IMR-90 (cell line): Measurements from ENCODE around the gene CREG1. TPM values are rescaled to one million over a fixed set of nuclear protein-coding genes. Genes with fewer than 3 reads are reported as not detected.

Experiments
- ATAC-seq: fragments of 200-7000 bp; cut with Tn5 transposase; 2 replicates; pipeline ENCODE4 v1.9.1; 2020; ENCODE audit warnings: low read depth, mild to moderate bottlenecking, moderate library complexity
- BruUV-seq: library from RNA; stranded (reverse); fragments of 400-500 nt; replicated peaks from 2 replicates; lab custom pipeline; 2021; lab: Mats Ljungman, UMichigan
- CTCF ChIA-PET: fragments of 300-600 bp; formaldehyde crosslinking; extraction: SDS; loops from one replicate; lab custom pipeline; 2021; ENCODE audit warnings: antibody characterized with exemption; lab: Yijun Ruan, JAX
- POLR2A ChIA-PET: fragments of 300-600 bp; sonication (Branson Sonifier 250); formaldehyde crosslinking; loops from one replicate; lab custom pipeline; 2022; ENCODE audit warnings: antibody characterized with exemption; ENCODE audit not compliant: unreplicated experiment; lab: Charles Lee
- DNase-seq: peaks from one replicate; pipeline ENCODE4 v3.0.0; 2013
- H2AFZ ChIP-seq: replicated peaks from 2 replicates; pipeline ENCODE3; 2013; ENCODE audit warnings: low read length, mild to moderate bottlenecking; ENCODE audit not compliant: poor library complexity
- H2AK5ac ChIP-seq: 2 replicates; pipeline ENCODE4 v1.6.1; 2013; ENCODE audit warnings: low read depth, low read length, inconsistent platforms
- H2AK9ac ChIP-seq: replicated peaks from 2 replicates; pipeline ENCODE3; 2013; ENCODE audit warnings: mild to moderate bottlenecking, low read depth, low read length, moderate library complexity; ENCODE audit not compliant: poor library complexity
- H2BK120ac ChIP-seq: 2 replicates; pipeline ENCODE4 v1.6.1; 2013; ENCODE audit warnings: low read depth, low read length, inconsistent platforms
- H2BK15ac ChIP-seq: 3 replicates; pipeline ENCODE4 v1.6.1; 2013; ENCODE audit warnings: low read depth, low read length, inconsistent platforms
- H2BK20ac ChIP-seq: 2 replicates; pipeline ENCODE4 v1.6.1; 2013; ENCODE audit warnings: low read depth, mild to moderate bottlenecking, inconsistent platforms, low read length, moderate library complexity
- H2BK5ac ChIP-seq: 2 replicates; pipeline ENCODE4 v1.6.1; 2013; ENCODE audit warnings: mild to moderate bottlenecking, low read depth, low read length, inconsistent platforms; ENCODE audit not compliant: poor library complexity, severe bottlenecking
- H3K14ac ChIP-seq: replicated peaks from 2 replicates; pipeline ENCODE4 v1.6.1; 2013; ENCODE audit warnings: low read depth, low read length, inconsistent platforms
- H3K18ac ChIP-seq: 2 replicates; pipeline ENCODE4 v1.6.1; 2013; ENCODE audit warnings: low read depth, low read length, control low read depth
- H3K23ac ChIP-seq: 2 replicates; pipeline ENCODE4 v1.6.1; 2013; ENCODE audit warnings: low read depth, low read length, inconsistent platforms
- H3K27ac ChIP-seq: 2 replicates; pipeline ENCODE4 v1.5.1; 2013; ENCODE audit warnings: mild to moderate bottlenecking, control low read depth, low read length; ENCODE audit not compliant: insufficient read depth
- H3K27me3 ChIP-seq: 2 replicates; pipeline ENCODE4 v1.6.1; 2013; ENCODE audit warnings: low read length; ENCODE audit not compliant: control insufficient read depth, insufficient read depth
- H3K36me3 ChIP-seq: 2 replicates; pipeline ENCODE4 v1.6.1; 2013; ENCODE audit warnings: low read length, mixed read lengths; ENCODE audit not compliant: control insufficient read depth, insufficient read depth
- H3K4ac ChIP-seq: 2 replicates; pipeline ENCODE4 v1.6.1; 2013; ENCODE audit warnings: low read depth, low read length, inconsistent platforms
- H3K4me1 ChIP-seq: 2 replicates; pipeline ENCODE4 v1.6.1; 2013; ENCODE audit warnings: low read length, mixed read lengths; ENCODE audit not compliant: control insufficient read depth, insufficient read depth
- H3K4me2 ChIP-seq: 2 replicates; pipeline ENCODE4 v1.6.1; 2013; ENCODE audit warnings: low read depth, mild to moderate bottlenecking, control low read depth, low read length, moderate library complexity
- H3K4me3 ChIP-seq: 2 replicates; pipeline ENCODE4 v1.5.1; 2013; ENCODE audit warnings: low read depth, mild to moderate bottlenecking, control low read depth, low read length, moderate library complexity; ENCODE audit not compliant: insufficient read depth
- H3K56ac ChIP-seq: 2 replicates; pipeline ENCODE4 v1.6.1; 2013; ENCODE audit warnings: low read length, inconsistent platforms; ENCODE audit not compliant: insufficient read depth; ENCODE audit errors: extremely low read depth
- H3K79me1 ChIP-seq, 2 experiments: 2 replicates each; pipeline ENCODE4 v1.6.1; 2013; ENCODE audit warnings: low read length in 2 of 2, inconsistent platforms in 1 of 2, low read depth in 1 of 2
- H3K9ac ChIP-seq: 2 replicates; pipeline ENCODE4 v1.6.1; 2013; ENCODE audit warnings: low read depth, low read length, control low read depth
- H3K9me1 ChIP-seq: 2 replicates; pipeline ENCODE4 v1.6.1; 2013; ENCODE audit warnings: low read length, inconsistent platforms; ENCODE audit not compliant: insufficient read depth
- H3K9me3 ChIP-seq: 2 replicates; pipeline ENCODE4 v1.6.1; 2013; ENCODE audit warnings: low read length; ENCODE audit not compliant: control insufficient read depth, insufficient read depth
- H4K20me1 ChIP-seq: 2 replicates; pipeline ENCODE4 v1.6.1; 2013; ENCODE audit warnings: low read length, inconsistent platforms; ENCODE audit not compliant: insufficient read depth
- H4K5ac ChIP-seq: 2 replicates; pipeline ENCODE4 v1.6.1; 2013; ENCODE audit warnings: mild to moderate bottlenecking, low read depth, low read length, control low read depth
- H4K8ac ChIP-seq, 2 experiments: 2 replicates each; pipeline ENCODE4 v1.6.1; 2013; ENCODE audit warnings: low read depth in 2 of 2, low read length in 2 of 2, control low read depth in 1 of 2, inconsistent platforms in 1 of 2
- H4K91ac ChIP-seq: 2 replicates; pipeline ENCODE4 v1.6.1; 2013; ENCODE audit warnings: low read depth, low read length, inconsistent platforms; ENCODE audit not compliant: insufficient read depth
- CEBPB ChIP-seq: IDR thresholded peaks from 2 replicates; pipeline ENCODE4 v1.6.1; 2012; ENCODE audit warnings: low read depth, low read length, improper control_type of control experiment
- CHD1 ChIP-seq: IDR thresholded peaks from 2 replicates; pipeline ENCODE4 v1.6.1; 2012; ENCODE audit warnings: low read depth, low read length, improper control_type of control experiment
- FOS ChIP-seq: fragments of 150-350 bp; IDR thresholded peaks from 2 replicates; pipeline ENCODE4 v1.6.1; 2016; ENCODE audit warnings: low read depth, low read length
- MAFK ChIP-seq: IDR thresholded peaks from 2 replicates; pipeline ENCODE4 v1.6.1; 2012; ENCODE audit warnings: low read depth, low read length, improper control_type of control experiment
- MAZ ChIP-seq: IDR thresholded peaks from 2 replicates; pipeline ENCODE4 v1.6.1; 2012; ENCODE audit warnings: low read depth, mild to moderate bottlenecking, low read length, improper control_type of control experiment, moderate library complexity, borderline replicate concordance
- MXI1 ChIP-seq: IDR thresholded peaks from 2 replicates; pipeline ENCODE4 v1.6.1; 2012; ENCODE audit warnings: low read depth, mild to moderate bottlenecking, low read length, moderate library complexity, borderline replicate concordance
- POLR2A ChIP-seq: IDR thresholded peaks from 2 replicates; pipeline ENCODE4 v1.6.1; 2012; ENCODE audit warnings: mild to moderate bottlenecking, low read depth, low read length
- RAD21 ChIP-seq: IDR thresholded peaks from 2 replicates; pipeline ENCODE4 v1.6.1; 2012; ENCODE audit warnings: low read length, improper control_type of control experiment
- RCOR1 ChIP-seq: IDR thresholded peaks from 2 replicates; pipeline ENCODE4 v1.6.1; 2012; ENCODE audit warnings: mild to moderate bottlenecking, low read length, improper control_type of control experiment; ENCODE audit not compliant: insufficient replicate concordance
- RFX5 ChIP-seq: IDR thresholded peaks from 2 replicates; pipeline ENCODE4 v1.8.0; 2012; ENCODE audit warnings: low read depth, mild to moderate bottlenecking, low read length, moderate library complexity
- SMC3 ChIP-seq: fragments of 150-350 bp; IDR thresholded peaks from 2 replicates; pipeline ENCODE4 v1.6.1; 2016; ENCODE audit warnings: low read depth, mild to moderate bottlenecking, antibody characterized with exemption, low read length, moderate library complexity
- WGBS, 2 experiments: methylation state at CpG; one replicate each; pipeline versions ENCODE4 v1.1.5 to v1.1.7; 2013; ENCODE audit warnings: missing lambda C conversion rate in 2 of 2; ENCODE audit not compliant: insufficient read length in 1 of 2; ENCODE audit errors: extremely low coverage in 2 of 2; 5-methylcytosine and 5-hydroxymethylcytosine counted together
- dilution Hi-C: fragments of 300-500 bp; cut with HindIII; formaldehyde crosslinking; loops from one replicate; pipeline ENCODE4 v1.14.3; 2018; ENCODE audit warnings: low sequenced_read_pairs; ENCODE audit not compliant: unreplicated experiment
- in situ Hi-C: fragments of 300-500 bp; cut with MboI; formaldehyde crosslinking; loops from 3 replicates; pipeline ENCODE4 v1.14.3; 2019; ENCODE audit warnings: low sequenced_read_pairs, inconsistent platforms, mixed read lengths
- intact Hi-C: fragments of 100-400 bp; cut with micrococcal nuclease; formaldehyde crosslinking; loops from 2 replicates; pipeline ENCODE4 v1.10.0; 2022
- polyA plus RNA-seq, 3 experiments: library from polyadenylated mRNA; depleted of rRNA; stranded (reverse); fragments of >200 nt; gene quantifications; 2 replicates each; pipeline ENCODE4 v1.2.3, GENCODE V29; 2012; ENCODE audit warnings: low replicate concordance in 1 of 3
- total RNA-seq: library from RNA; depleted of rRNA; stranded (reverse); fragments of >200 nt; gene quantifications from 2 replicates; pipeline ENCODE4 v1.2.3, GENCODE V29; 2012
- TF ChIP-seq, protein P1 (sequence below): conservative IDR thresholded peaks from 2 replicates; pipeline ENCODE4 v1.5.1; 2012; ENCODE audit warnings: mild to moderate bottlenecking, low read depth, low read length, improper control_type of control experiment
- TF ChIP-seq, protein P2 (sequence below): fragments of 150-350 bp; IDR thresholded peaks from 2 replicates; pipeline ENCODE4 v1.6.1; 2017; ENCODE audit warnings: mild to moderate bottlenecking, antibody characterized with exemption, low read length, low read depth
- TF ChIP-seq, protein P3 (sequence below): fragments of 150-350 bp; IDR thresholded peaks from 2 replicates; pipeline ENCODE4 v1.6.1; 2016; ENCODE audit warnings: low read depth, mild to moderate bottlenecking, low read length, moderate library complexity, borderline replicate concordance

CREG1 gene
- total and polyA plus RNA-seq, 2 of the 4 experiments (the other 2 are of a cell fraction) = 2.9 to 6.4 TPM

DNA sequence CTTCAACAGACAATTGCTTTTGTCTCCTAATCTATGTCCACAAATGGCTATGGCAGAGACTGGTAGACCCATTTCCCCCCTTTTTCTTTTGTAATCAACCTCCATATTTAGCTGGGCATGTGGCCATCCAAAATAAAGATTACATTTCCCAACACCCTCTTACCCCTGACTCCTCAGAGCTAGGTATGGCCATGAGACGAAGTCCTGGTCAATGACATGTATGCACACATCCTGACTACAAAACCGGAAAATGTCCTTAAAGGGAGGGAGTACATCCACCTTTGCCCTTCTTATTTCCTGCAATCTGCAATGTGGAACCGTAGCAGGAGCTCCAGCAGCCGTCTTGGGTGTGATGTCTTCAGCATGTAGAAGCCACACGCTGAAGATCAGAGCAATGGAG lies 40.3 kb upstream of the CREG1 start:
- ATAC-seq (no peak), DNase-seq (no peak)
- Histone ChIP-seq H2BK120ac (no peak overlapping the region), H2BK5ac (no peak overlapping the region), H3K18ac (no peak overlapping the region), H3K36me3 (no peaks in the 10 kb centered on the region), H3K4ac (no peak overlapping the region), H3K27me3 (no peaks in the 10 kb centered on the region; the same call in none of the 2 replicates), H3K9me3 (no peaks in the 10 kb centered on the region), H2AK5ac (no peak overlapping the region), H2BK20ac (no peak overlapping the region), H3K79me1 (no peaks in the 10 kb centered on the region), H3K27ac (no peak overlapping the region), H3K4me3 (no peak overlapping the region), H3K4me1 (no peaks in the 10 kb centered on the region), H3K23ac (no peak overlapping the region), H3K9ac (no peak overlapping the region), H4K20me1 (no peaks in the 10 kb centered on the region), H2AK9ac (no peak overlapping the region), H2AFZ (no peak overlapping the region), H4K5ac (no peak overlapping the region), H2BK15ac (no peak overlapping the region), H4K91ac (no peak overlapping the region), H3K56ac (no peak overlapping the region), H3K14ac (no peak overlapping the region), H3K4me2 (no peak overlapping the region), H3K9me1 (no peaks in the 10 kb centered on the region), H4K8ac (no peak overlapping the region)
- intact Hi-C loops = no loop called here
- in situ Hi-C loops = no loop called here
- no TSS peak for BruUV-seq
- ChIA-PET POLR2A (no interaction called here), CTCF (no interaction called here)
- TF ChIP-seq RCOR1 (no peak), POLR2A (no peak), RFX5 (no peak), CHD1 (no peak), MAFK (no peak), MAZ (no peak), SMC3 (no peak), MXI1 (no peak), FOS (no peak), CEBPB (no peak), RAD21 (no peak)
- TF ChIP-seq, protein P1, sequence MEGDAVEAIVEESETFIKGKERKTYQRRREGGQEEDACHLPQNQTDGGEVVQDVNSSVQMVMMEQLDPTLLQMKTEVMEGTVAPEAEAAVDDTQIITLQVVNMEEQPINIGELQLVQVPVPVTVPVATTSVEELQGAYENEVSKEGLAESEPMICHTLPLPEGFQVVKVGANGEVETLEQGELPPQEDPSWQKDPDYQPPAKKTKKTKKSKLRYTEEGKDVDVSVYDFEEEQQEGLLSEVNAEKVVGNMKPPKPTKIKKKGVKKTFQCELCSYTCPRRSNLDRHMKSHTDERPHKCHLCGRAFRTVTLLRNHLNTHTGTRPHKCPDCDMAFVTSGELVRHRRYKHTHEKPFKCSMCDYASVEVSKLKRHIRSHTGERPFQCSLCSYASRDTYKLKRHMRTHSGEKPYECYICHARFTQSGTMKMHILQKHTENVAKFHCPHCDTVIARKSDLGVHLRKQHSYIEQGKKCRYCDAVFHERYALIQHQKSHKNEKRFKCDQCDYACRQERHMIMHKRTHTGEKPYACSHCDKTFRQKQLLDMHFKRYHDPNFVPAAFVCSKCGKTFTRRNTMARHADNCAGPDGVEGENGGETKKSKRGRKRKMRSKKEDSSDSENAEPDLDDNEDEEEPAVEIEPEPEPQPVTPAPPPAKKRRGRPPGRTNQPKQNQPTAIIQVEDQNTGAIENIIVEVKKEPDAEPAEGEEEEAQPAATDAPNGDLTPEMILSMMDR = no peak
- TF ChIP-seq, protein P2, sequence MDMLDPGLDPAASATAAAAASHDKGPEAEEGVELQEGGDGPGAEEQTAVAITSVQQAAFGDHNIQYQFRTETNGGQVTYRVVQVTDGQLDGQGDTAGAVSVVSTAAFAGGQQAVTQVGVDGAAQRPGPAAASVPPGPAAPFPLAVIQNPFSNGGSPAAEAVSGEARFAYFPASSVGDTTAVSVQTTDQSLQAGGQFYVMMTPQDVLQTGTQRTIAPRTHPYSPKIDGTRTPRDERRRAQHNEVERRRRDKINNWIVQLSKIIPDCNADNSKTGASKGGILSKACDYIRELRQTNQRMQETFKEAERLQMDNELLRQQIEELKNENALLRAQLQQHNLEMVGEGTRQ = no peak
- TF ChIP-seq, protein P3, sequence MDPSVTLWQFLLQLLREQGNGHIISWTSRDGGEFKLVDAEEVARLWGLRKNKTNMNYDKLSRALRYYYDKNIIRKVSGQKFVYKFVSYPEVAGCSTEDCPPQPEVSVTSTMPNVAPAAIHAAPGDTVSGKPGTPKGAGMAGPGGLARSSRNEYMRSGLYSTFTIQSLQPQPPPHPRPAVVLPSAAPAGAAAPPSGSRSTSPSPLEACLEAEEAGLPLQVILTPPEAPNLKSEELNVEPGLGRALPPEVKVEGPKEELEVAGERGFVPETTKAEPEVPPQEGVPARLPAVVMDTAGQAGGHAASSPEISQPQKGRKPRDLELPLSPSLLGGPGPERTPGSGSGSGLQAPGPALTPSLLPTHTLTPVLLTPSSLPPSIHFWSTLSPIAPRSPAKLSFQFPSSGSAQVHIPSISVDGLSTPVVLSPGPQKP = no peak
- no CpG with 5 or more reads among the region's 5 CpGs for WGBS, 2 experiments
- dilution Hi-C loops = no loop called here
